ENCODE data around the gene BTNL9.

- no peak for TF ChIP-seq EZH2 (IDR thresholded peaks at IDR 0.05; ENCODE audit: borderline replicate concordance, low read depth, low read length, poor library complexity, severe bottlenecking)
- TF ChIP-seq CTCF (conservative IDR thresholded peaks at IDR 0.05; ENCODE audit: low read depth, low read length): no peak
Measured at GRCh38 chr5:181109489-181110013, 69.5 kb downstream of the BTNL9 start.

All from A673 (cell line).